ENCODE results near the gene RTP3.

DNA sequence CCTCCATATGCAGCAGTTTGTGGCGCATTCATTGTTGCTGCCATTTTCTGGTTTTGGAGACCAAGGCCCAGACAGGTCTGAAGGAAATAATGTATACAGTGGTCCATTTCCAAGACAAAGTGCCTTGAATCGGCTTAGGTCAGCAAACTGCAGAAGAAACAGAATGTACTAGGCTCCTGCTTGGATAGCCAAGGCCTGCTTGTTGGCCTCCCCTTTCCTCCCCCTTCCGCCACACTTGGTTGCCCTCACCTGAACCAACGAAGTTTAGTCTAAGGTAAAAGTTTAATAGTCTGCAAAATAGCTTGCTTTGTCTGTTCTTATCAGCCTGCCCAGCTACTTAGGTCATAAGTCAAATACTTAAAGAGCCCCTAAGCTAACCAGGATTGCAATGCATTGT lies 12.0 kb upstream of the RTP3 start:
- no peak for TF ChIP-seq EZH2 (IDR thresholded peaks at IDR 0.05; ENCODE audit: borderline replicate concordance, insufficient read depth, low read depth, low read length, poor library complexity, severe bottlenecking)
- TF ChIP-seq, protein P1, sequence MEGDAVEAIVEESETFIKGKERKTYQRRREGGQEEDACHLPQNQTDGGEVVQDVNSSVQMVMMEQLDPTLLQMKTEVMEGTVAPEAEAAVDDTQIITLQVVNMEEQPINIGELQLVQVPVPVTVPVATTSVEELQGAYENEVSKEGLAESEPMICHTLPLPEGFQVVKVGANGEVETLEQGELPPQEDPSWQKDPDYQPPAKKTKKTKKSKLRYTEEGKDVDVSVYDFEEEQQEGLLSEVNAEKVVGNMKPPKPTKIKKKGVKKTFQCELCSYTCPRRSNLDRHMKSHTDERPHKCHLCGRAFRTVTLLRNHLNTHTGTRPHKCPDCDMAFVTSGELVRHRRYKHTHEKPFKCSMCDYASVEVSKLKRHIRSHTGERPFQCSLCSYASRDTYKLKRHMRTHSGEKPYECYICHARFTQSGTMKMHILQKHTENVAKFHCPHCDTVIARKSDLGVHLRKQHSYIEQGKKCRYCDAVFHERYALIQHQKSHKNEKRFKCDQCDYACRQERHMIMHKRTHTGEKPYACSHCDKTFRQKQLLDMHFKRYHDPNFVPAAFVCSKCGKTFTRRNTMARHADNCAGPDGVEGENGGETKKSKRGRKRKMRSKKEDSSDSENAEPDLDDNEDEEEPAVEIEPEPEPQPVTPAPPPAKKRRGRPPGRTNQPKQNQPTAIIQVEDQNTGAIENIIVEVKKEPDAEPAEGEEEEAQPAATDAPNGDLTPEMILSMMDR (IDR thresholded peaks at IDR 0.05), result no peak

All from B cell (primary cell).